Neural crest cell (in vitro differentiated cells): ENCODE results near the gene SIGLEC7. TPM values are rescaled to one million over a fixed set of nuclear protein-coding genes. Genes with fewer than 3 reads are reported as not detected.

Source experiments
- DNase-seq: peaks from one replicate; pipeline ENCODE4 v3.0.0; 2021; ENCODE audit warnings: low read depth, mixed read lengths, low spot score
- H3K27ac Mint-ChIP-seq: one replicate; pipeline ENCODE4 v1.8.0; 2021; ENCODE audit warnings: mild to moderate bottlenecking, mixed read lengths; ENCODE audit not compliant: unreplicated experiment
- H3K27me3 Mint-ChIP-seq: 2 replicates; pipeline ENCODE4 v1.8.0; 2021; ENCODE audit warnings: low read depth, mild to moderate bottlenecking, mixed read lengths
- H3K36me3 Mint-ChIP-seq: 2 replicates; pipeline ENCODE4 v1.8.0; 2021; ENCODE audit warnings: low read depth, mild to moderate bottlenecking, mixed read lengths
- H3K4me1 Mint-ChIP-seq: 2 replicates; pipeline ENCODE4 v1.8.0; 2021; ENCODE audit warnings: mixed read lengths
- H3K4me3 Mint-ChIP-seq: one replicate; pipeline ENCODE4 v1.8.0; 2021; ENCODE audit warnings: mild to moderate bottlenecking, mixed read lengths
- H3K9me3 Mint-ChIP-seq: 2 replicates; pipeline ENCODE4 v1.8.0; 2021; ENCODE audit warnings: mixed read lengths
- total RNA-seq: library from RNA; stranded (reverse); gene quantifications from 2 replicates; pipeline ENCODE4 v1.2.1, GENCODE V29; 2021
- TF ChIP-seq, protein P1 (sequence below): fragments of 200-600 bp; sonication (generic); conservative IDR thresholded peaks from 2 replicates; pipeline ENCODE4 v1.5.0; 2021; ENCODE audit warnings: antibody characterized with exemption, mild to moderate bottlenecking

Gene SIGLEC7
- total RNA-seq, 1 donor from 2014 or later, result not detected

DNA sequence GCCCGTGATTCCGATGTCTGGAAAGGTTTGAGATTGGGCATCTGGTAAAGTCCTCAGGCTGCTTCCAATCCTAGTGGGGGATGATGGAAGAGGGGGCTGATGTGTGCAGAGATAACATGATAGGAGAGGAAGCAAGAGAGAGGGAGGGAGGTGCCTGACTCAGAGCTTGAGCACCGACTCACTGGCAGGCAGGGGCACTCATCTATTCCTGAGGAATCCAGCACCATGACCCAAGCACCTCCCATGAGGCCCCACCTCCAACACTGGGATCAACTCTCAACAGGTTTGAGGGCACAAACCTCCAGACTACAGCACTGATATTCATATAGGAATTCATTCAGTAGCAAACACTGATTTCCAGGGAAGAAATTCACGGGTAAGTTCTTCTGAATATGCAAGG lies 23.0 kb upstream of the SIGLEC7 start:
- Mint-ChIP-seq H3K36me3 (no peaks in the 10 kb centered on the region), H3K27me3 (peaks cover 51% of the 10 kb centered on the region), H3K27ac (no peak overlapping the region), H3K4me3 (no peak overlapping the region), H3K9me3 (no peaks in the 10 kb centered on the region), H3K4me1 (no peaks in the 10 kb centered on the region)
- TF ChIP-seq, protein P1, sequence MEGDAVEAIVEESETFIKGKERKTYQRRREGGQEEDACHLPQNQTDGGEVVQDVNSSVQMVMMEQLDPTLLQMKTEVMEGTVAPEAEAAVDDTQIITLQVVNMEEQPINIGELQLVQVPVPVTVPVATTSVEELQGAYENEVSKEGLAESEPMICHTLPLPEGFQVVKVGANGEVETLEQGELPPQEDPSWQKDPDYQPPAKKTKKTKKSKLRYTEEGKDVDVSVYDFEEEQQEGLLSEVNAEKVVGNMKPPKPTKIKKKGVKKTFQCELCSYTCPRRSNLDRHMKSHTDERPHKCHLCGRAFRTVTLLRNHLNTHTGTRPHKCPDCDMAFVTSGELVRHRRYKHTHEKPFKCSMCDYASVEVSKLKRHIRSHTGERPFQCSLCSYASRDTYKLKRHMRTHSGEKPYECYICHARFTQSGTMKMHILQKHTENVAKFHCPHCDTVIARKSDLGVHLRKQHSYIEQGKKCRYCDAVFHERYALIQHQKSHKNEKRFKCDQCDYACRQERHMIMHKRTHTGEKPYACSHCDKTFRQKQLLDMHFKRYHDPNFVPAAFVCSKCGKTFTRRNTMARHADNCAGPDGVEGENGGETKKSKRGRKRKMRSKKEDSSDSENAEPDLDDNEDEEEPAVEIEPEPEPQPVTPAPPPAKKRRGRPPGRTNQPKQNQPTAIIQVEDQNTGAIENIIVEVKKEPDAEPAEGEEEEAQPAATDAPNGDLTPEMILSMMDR, result no peak
- no peak for DNase-seq

DNA sequence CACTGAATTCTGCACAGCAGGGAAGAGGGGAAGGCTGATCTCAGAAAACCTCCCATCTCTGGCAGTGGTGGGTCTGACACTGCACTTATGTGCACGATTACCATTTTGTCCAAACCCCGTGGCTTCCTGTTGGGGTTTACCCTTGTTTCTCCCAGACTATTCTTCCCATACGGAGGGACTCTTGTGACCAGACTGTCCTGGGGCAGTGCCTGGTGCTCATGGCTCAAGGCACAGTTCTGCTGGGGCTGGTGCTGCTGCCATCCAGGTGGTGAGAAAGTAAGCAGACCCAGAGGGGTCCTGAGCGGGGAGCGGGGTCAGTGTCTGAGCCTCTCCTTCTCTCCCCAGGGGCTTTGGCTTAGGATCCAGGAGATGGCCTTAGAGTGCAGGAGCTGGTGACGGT lies 22.5 kb upstream of the SIGLEC7 start:
- H3K27ac Mint-ChIP-seq, result no peak overlapping the region
- no peaks in the 10 kb centered on the region for H3K36me3 Mint-ChIP-seq
- H3K4me3 Mint-ChIP-seq, result no peak overlapping the region
- TF ChIP-seq, protein P1, result no peak
- no peaks in the 10 kb centered on the region for H3K9me3 Mint-ChIP-seq
- peaks cover 51% of the 10 kb centered on the region for H3K27me3 Mint-ChIP-seq
- H3K4me1 Mint-ChIP-seq, result no peaks in the 10 kb centered on the region
- no peak for DNase-seq

DNA sequence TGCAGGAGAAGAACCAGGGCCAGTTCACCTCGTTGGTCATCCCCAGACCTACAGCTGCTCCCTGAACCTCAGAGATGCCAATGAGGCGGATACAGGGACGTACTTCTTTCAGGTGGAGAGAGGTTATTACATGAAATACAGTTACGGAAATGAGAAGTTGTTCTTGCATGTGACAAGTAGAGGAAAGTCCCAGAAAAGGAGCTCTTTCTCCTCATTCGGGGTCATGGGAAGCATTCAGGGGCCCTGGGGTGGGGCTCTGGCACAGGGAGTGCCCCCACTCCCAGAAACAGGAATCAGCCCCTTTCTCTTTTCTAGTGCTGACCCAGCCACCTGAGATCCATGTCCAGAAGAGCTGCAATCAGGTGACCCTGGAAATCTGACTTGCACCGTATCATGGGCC lies 21.9 kb upstream of the SIGLEC7 start:
- Mint-ChIP-seq H3K27me3 (peaks cover 47% of the 10 kb centered on the region), H3K4me1 (no peaks in the 10 kb centered on the region), H3K27ac (no peak overlapping the region), H3K4me3 (no peak overlapping the region), H3K9me3 (no peaks in the 10 kb centered on the region), H3K36me3 (no peaks in the 10 kb centered on the region)
- TF ChIP-seq, protein P1, result no peak
- DNase-seq, result no peak

- no peak overlapping the region for H3K4me3 Mint-ChIP-seq
- TF ChIP-seq, protein P1, result no peak
These were observed 20.8 kb upstream of the SIGLEC7 start for GRCh38 chr19:51121257-51121656.

GRCh38 chr19:51122112-51122981 lies 19.8 kb upstream of the SIGLEC7 start:
- Mint-ChIP-seq H3K4me3 (no peak overlapping the region), H3K27ac (no peak overlapping the region), H3K9me3 (no peaks in the 10 kb centered on the region), H3K36me3 (no peaks in the 10 kb centered on the region), H3K27me3 (peaks cover 31% of the 10 kb centered on the region), H3K4me1 (no peaks in the 10 kb centered on the region)
- TF ChIP-seq, protein P1, result no peak
- no peak for DNase-seq

More at GRCh38 chr19:51121257-51121656, 20.8 kb upstream of the SIGLEC7 start:
- no peak for DNase-seq
- H3K9me3 Mint-ChIP-seq, result no peaks in the 10 kb centered on the region
- H3K27ac Mint-ChIP-seq, result no peak overlapping the region
- peaks cover 37% of the 10 kb centered on the region for H3K27me3 Mint-ChIP-seq
- no peaks in the 10 kb centered on the region for H3K36me3 Mint-ChIP-seq
- no peaks in the 10 kb centered on the region for H3K4me1 Mint-ChIP-seq
